WI38 (cell line): ENCODE data around the gene TTLL1.

ENCODE experiments used
- H3K4me3 ChIP-seq: 2 replicates; pipeline ENCODE4 v1.5.1; 2011; ENCODE audit warnings: low read depth, mild to moderate bottlenecking, control low read depth, low read length
- CTCF ChIP-seq: IDR thresholded peaks from 2 replicates; pipeline ENCODE4 v1.5.1; 2012; ENCODE audit warnings: low read depth, mild to moderate bottlenecking, control low read depth, low read length

TTLL1 gene

GRCh38 chr22:43044290-43044712, 44.9 kb downstream of the TTLL1 start:
- no peak overlapping the region for H3K4me3 ChIP-seq
- TF ChIP-seq CTCF, result no peak

GRCh38 chr22:43042101-43042780, 47.0 kb downstream of the TTLL1 start:
- no peak for TF ChIP-seq CTCF
- H3K4me3 ChIP-seq, result no peak overlapping the region

GRCh38 chr22:43039800-43040199, 49.4 kb downstream of the TTLL1 start:
- no peak for TF ChIP-seq CTCF
- H3K4me3 ChIP-seq, result no peak overlapping the region

GRCh38 chr22:43038325-43038724, 50.9 kb downstream of the TTLL1 start:
- H3K4me3 ChIP-seq, result no peak overlapping the region
- TF ChIP-seq CTCF, result no peak

GRCh38 chr22:43036282-43036829, 52.8 kb downstream of the TTLL1 start:
- H3K4me3 ChIP-seq, result no peak overlapping the region
- no peak for TF ChIP-seq CTCF

- TF ChIP-seq CTCF, result no peak
- no peak overlapping the region for H3K4me3 ChIP-seq
Measured at GRCh38 chr22:43035250-43035649, 53.9 kb downstream of the TTLL1 start.

- no peak for TF ChIP-seq CTCF
- H3K4me3 ChIP-seq, result no peak overlapping the region
Measured at GRCh38 chr22:43031617-43032016, 57.6 kb downstream of the TTLL1 start.
